ENCODE results near the gene KRT34.
"Not testable (repeated sequence)": the region's sequence is repeated elsewhere in the genome, so short reads cannot be mapped to it uniquely, and the experiment has no call there.

Gene KRT34

GRCh38 chr17:41381943-41382342, at the start of gene KRT34:
Gene KRT34 (minus strand): TSS chr17:41382306. CDS start chr17:41382246, 60 bp downstream.
- H3K27me3 ChIP-seq (ENCODE audit: insufficient read depth, low read length); H3K4me1 ChIP-seq (ENCODE audit: insufficient read depth, low read length); H3K36me3 ChIP-seq (ENCODE audit: insufficient read depth, low read length); H2AFZ ChIP-seq (ENCODE audit: low read depth, low read length); H3K9me3 ChIP-seq (ENCODE audit: low read length); H3K4me3 ChIP-seq (ENCODE audit: low read length): not testable (repeated sequence)

- H3K4me1 ChIP-seq (ENCODE audit: insufficient read depth, low read length); H3K4me3 ChIP-seq (ENCODE audit: low read length); H3K27me3 ChIP-seq (ENCODE audit: insufficient read depth, low read length); H3K36me3 ChIP-seq (ENCODE audit: insufficient read depth, low read length); H3K9me3 ChIP-seq (ENCODE audit: low read length); H2AFZ ChIP-seq (ENCODE audit: low read depth, low read length): not testable (repeated sequence)
Measured at GRCh38 chr17:41430376-41430775, 48.3 kb upstream of the KRT34 start.

- no peaks in the 10 kb centered on the region for H3K27me3 ChIP-seq (ENCODE audit: insufficient read depth, low read length)
- H3K4me3 ChIP-seq (ENCODE audit: low read length): no peak overlapping the region
- H3K4me1 ChIP-seq (ENCODE audit: insufficient read depth, low read length): no peaks in the 10 kb centered on the region
- no peaks in the 10 kb centered on the region for H3K36me3 ChIP-seq (ENCODE audit: insufficient read depth, low read length)
- no peak overlapping the region for H2AFZ ChIP-seq (ENCODE audit: low read depth, low read length)
- no peaks in the 10 kb centered on the region for H3K9me3 ChIP-seq (ENCODE audit: low read length)
Measured at GRCh38 chr17:41429667-41430066, 47.6 kb upstream of the KRT34 start.

GRCh38 chr17:41428591-41429291, 46.6 kb upstream of the KRT34 start:
- Histone ChIP-seq H3K4me1 (ENCODE audit: insufficient read depth, low read length) (no peaks in the 10 kb centered on the region), H2AFZ (ENCODE audit: low read depth, low read length) (no peak overlapping the region), H3K36me3 (ENCODE audit: insufficient read depth, low read length) (no peaks in the 10 kb centered on the region), H3K4me3 (ENCODE audit: low read length) (no peak overlapping the region), H3K9me3 (ENCODE audit: low read length) (no peaks in the 10 kb centered on the region), H3K27me3 (ENCODE audit: insufficient read depth, low read length) (no peaks in the 10 kb centered on the region)

- H2AFZ ChIP-seq (ENCODE audit: low read depth, low read length): no peak within 1 kb of the TSS
- no peak within 1 kb of the TSS for H3K4me3 ChIP-seq (ENCODE audit: low read length)
- no peaks in the 10 kb centered on the region for H3K9me3 ChIP-seq (ENCODE audit: low read length)
- H3K4me1 ChIP-seq (ENCODE audit: insufficient read depth, low read length): no peaks in the 10 kb centered on the region
- no peaks in the 10 kb centered on the region for H3K36me3 ChIP-seq (ENCODE audit: insufficient read depth, low read length)
- H3K27me3 ChIP-seq (ENCODE audit: insufficient read depth, low read length): no peaks in the 10 kb centered on the region
Measured at GRCh38 chr17:41424111-41424635, 42.1 kb upstream of the KRT34 start, which contains the start of gene KRT37. Gene KRT37 (minus strand): TSS chr17:41424585. CDS start chr17:41424523, 62 bp downstream.

DNA sequence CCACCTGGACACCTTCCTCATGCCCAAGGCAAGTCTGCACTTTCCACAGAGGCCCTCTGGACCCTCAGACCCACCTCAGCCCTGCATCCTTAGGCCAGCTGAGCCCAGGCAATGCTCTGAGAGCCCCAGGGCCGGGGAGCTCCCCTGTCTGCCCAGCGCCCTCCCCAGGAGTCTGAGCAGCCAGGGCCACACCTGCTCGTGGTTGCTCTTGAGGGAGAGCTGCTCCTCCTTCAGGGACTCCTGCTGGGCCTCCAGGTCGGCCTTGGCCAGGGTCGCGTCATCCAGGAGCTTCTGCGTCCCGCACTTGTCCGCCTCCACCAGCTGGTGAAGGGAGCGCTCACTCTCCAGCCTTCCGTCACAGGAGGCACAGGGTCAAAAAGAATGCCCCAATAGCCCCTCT, 40.5 kb upstream of the KRT34 start:
- H3K36me3 ChIP-seq (ENCODE audit: insufficient read depth, low read length); H3K9me3 ChIP-seq (ENCODE audit: low read length); H3K4me3 ChIP-seq (ENCODE audit: low read length): not testable (repeated sequence)

GRCh38 chr17:41421617-41422016, 39.5 kb upstream of the KRT34 start:
- no peaks in the 10 kb centered on the region for H3K9me3 ChIP-seq (ENCODE audit: low read length)
- H3K27me3 ChIP-seq (ENCODE audit: insufficient read depth, low read length): no peaks in the 10 kb centered on the region
- no peak overlapping the region for H3K4me3 ChIP-seq (ENCODE audit: low read length)
- no peaks in the 10 kb centered on the region for H3K4me1 ChIP-seq (ENCODE audit: insufficient read depth, low read length)
- H2AFZ ChIP-seq (ENCODE audit: low read depth, low read length): no peak overlapping the region
- H3K36me3 ChIP-seq (ENCODE audit: insufficient read depth, low read length): no peaks in the 10 kb centered on the region

More for the DNA sequence above, 40.5 kb upstream of the KRT34 start:
- H2AFZ ChIP-seq (ENCODE audit: low read depth, low read length); H3K27me3 ChIP-seq (ENCODE audit: insufficient read depth, low read length); H3K4me1 ChIP-seq (ENCODE audit: insufficient read depth, low read length): not testable (repeated sequence)

GRCh38 chr17:41421116-41421515, 39.0 kb upstream of the KRT34 start:
- Histone ChIP-seq H3K27me3 (ENCODE audit: insufficient read depth, low read length) (no peaks in the 10 kb centered on the region), H3K36me3 (ENCODE audit: insufficient read depth, low read length) (no peaks in the 10 kb centered on the region), H3K4me3 (ENCODE audit: low read length) (no peak overlapping the region), H3K9me3 (ENCODE audit: low read length) (no peaks in the 10 kb centered on the region), H2AFZ (ENCODE audit: low read depth, low read length) (no peak overlapping the region), H3K4me1 (ENCODE audit: insufficient read depth, low read length) (no peaks in the 10 kb centered on the region)

DNA sequence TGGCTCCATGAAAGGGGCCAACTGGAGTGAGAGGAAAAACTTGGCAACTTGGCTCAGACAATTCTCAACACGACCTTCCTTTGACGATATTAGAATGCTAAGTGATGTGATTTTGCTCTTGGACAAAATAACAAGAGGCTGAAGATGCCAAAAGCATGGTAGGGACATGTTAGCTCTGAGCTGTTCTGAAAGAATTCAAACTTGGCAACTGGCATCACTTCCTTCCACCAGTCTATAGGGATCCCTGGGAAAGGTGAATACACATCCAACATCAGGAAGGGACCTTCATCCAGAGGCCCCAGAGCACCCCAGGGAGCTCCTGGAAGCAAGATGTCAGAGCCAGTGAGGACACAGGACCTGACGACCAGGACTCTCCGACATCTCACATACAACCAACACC, 38.0 kb upstream of the KRT34 start:
- Histone ChIP-seq H3K4me1 (ENCODE audit: insufficient read depth, low read length) (no peaks in the 10 kb centered on the region), H3K27me3 (ENCODE audit: insufficient read depth, low read length) (no peaks in the 10 kb centered on the region), H3K36me3 (ENCODE audit: insufficient read depth, low read length) (no peaks in the 10 kb centered on the region), H2AFZ (ENCODE audit: low read depth, low read length) (no peak overlapping the region), H3K9me3 (ENCODE audit: low read length) (no peaks in the 10 kb centered on the region), H3K4me3 (ENCODE audit: low read length) (no peak overlapping the region)

- Histone ChIP-seq H3K4me1 (ENCODE audit: insufficient read depth, low read length) (no peaks in the 10 kb centered on the region), H3K4me3 (ENCODE audit: low read length) (no peak overlapping the region), H3K9me3 (ENCODE audit: low read length) (no peaks in the 10 kb centered on the region), H3K36me3 (ENCODE audit: insufficient read depth, low read length) (no peaks in the 10 kb centered on the region), H3K27me3 (ENCODE audit: insufficient read depth, low read length) (no peaks in the 10 kb centered on the region), H2AFZ (ENCODE audit: low read depth, low read length) (no peak overlapping the region)
Measured at GRCh38 chr17:41419716-41420115, 37.6 kb upstream of the KRT34 start.

GRCh38 chr17:41418116-41418860, 36.2 kb upstream of the KRT34 start:
- no peaks in the 10 kb centered on the region for H3K36me3 ChIP-seq (ENCODE audit: insufficient read depth, low read length)
- H3K4me3 ChIP-seq (ENCODE audit: low read length): no peak overlapping the region
- no peaks in the 10 kb centered on the region for H3K27me3 ChIP-seq (ENCODE audit: insufficient read depth, low read length)
- no peaks in the 10 kb centered on the region for H3K4me1 ChIP-seq (ENCODE audit: insufficient read depth, low read length)
- no peak overlapping the region for H2AFZ ChIP-seq (ENCODE audit: low read depth, low read length)
- H3K9me3 ChIP-seq (ENCODE audit: low read length): no peaks in the 10 kb centered on the region

DNA sequence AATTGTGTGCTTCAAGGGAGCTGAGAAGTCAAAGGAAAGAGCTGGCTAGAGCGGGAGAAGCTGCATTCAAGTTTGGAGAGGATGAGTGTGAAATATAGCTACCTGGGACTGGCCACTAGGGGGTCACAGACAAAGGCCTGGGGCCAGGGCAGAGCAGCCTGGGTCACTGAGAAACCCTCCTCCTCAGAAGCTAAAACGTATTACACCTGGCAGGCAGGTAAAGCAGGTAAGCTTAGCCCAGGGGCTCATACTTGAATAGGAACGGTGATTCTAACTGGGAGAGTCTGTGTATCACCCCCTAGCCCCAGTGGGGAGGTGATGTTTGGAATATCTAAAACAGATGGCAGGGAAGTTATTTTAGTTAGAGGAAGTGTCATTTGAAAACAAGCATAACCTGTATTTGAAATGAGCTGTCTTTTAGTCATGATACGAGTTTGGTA, 35.5 kb upstream of the KRT34 start:
- no peaks in the 10 kb centered on the region for H3K9me3 ChIP-seq (ENCODE audit: low read length)
- no peaks in the 10 kb centered on the region for H3K27me3 ChIP-seq (ENCODE audit: insufficient read depth, low read length)
- H2AFZ ChIP-seq (ENCODE audit: low read depth, low read length): no peak overlapping the region
- no peaks in the 10 kb centered on the region for H3K36me3 ChIP-seq (ENCODE audit: insufficient read depth, low read length)
- no peak overlapping the region for H3K4me3 ChIP-seq (ENCODE audit: low read length)
- no peaks in the 10 kb centered on the region for H3K4me1 ChIP-seq (ENCODE audit: insufficient read depth, low read length)

- H2AFZ ChIP-seq (ENCODE audit: low read depth, low read length): no peak overlapping the region
- no peaks in the 10 kb centered on the region for H3K9me3 ChIP-seq (ENCODE audit: low read length)
- no peaks in the 10 kb centered on the region for H3K36me3 ChIP-seq (ENCODE audit: insufficient read depth, low read length)
- H3K4me1 ChIP-seq (ENCODE audit: insufficient read depth, low read length): no peaks in the 10 kb centered on the region
- no peak overlapping the region for H3K4me3 ChIP-seq (ENCODE audit: low read length)
- no peaks in the 10 kb centered on the region for H3K27me3 ChIP-seq (ENCODE audit: insufficient read depth, low read length)
Measured at GRCh38 chr17:41417127-41417526, 35.0 kb upstream of the KRT34 start.

All from neuron (in vitro differentiated cells).